GM21515 (cell line): ENCODE data around the gene TBC1D14.

Experiments
- ATAC-seq: cut with Tn5 transposase; IDR thresholded peaks from one replicate; pipeline ENCODE4 v1.9.1; 2021; ENCODE audit not compliant: unreplicated experiment

TBC1D14 gene

GRCh38 chr4:6992728-6993677, 83.4 kb downstream of the TBC1D14 start:
- no peak for ATAC-seq

GRCh38 chr4:6996481-6996880, 86.9 kb downstream of the TBC1D14 start:
- no peak for ATAC-seq

- ATAC-seq, result no peak
These were observed 89.8 kb downstream of the TBC1D14 start for GRCh38 chr4:6999172-7000086.

GRCh38 chr4:7000421-7001176, 91.0 kb downstream of the TBC1D14 start:
- no peak for ATAC-seq

- no peak for ATAC-seq
These were observed 91.6 kb downstream of the TBC1D14 start for GRCh38 chr4:7001271-7001670.

- no peak for ATAC-seq
These were observed 92.7 kb downstream of the TBC1D14 start for GRCh38 chr4:7002336-7002735.

- no peak for ATAC-seq
These were observed 93.7 kb downstream of the TBC1D14 start for GRCh38 chr4:7003176-7003878.

- ATAC-seq, result no peak
These were observed 94.2 kb downstream of the TBC1D14 start for GRCh38 chr4:7003879-7004240.

GRCh38 chr4:7004331-7004730, 94.7 kb downstream of the TBC1D14 start:
- no peak for ATAC-seq

GRCh38 chr4:7005571-7005970, 95.9 kb downstream of the TBC1D14 start:
- no peak for ATAC-seq

- ATAC-seq, result no peak
These were observed 96.8 kb downstream of the TBC1D14 start for GRCh38 chr4:7006411-7006810.

- no peak for ATAC-seq
These were observed 97.7 kb downstream of the TBC1D14 start for GRCh38 chr4:7007142-7007907.

- ATAC-seq, result no peak
These were observed 98.3 kb downstream of the TBC1D14 start for GRCh38 chr4:7007944-7008343.

- no peak for ATAC-seq
These were observed 99.9 kb downstream of the TBC1D14 start for GRCh38 chr4:7009564-7009963.

GRCh38 chr4:7013175-7013574, 103.5 kb downstream of the TBC1D14 start:
- ATAC-seq, result no peak

GRCh38 chr4:7014815-7015214, 105.2 kb downstream of the TBC1D14 start:
- ATAC-seq, result no peak

- no peak for ATAC-seq
These were observed 105.9 kb downstream of the TBC1D14 start for GRCh38 chr4:7015383-7016035.

- no peak for ATAC-seq
These were observed 106.5 kb downstream of the TBC1D14 start for GRCh38 chr4:7016086-7016485.

GRCh38 chr4:7016512-7016911, 106.9 kb downstream of the TBC1D14 start:
- ATAC-seq, result no peak
